ENCODE data around the gene STAG3. TPM values are rescaled to one million over a fixed set of nuclear protein-coding genes. Genes with fewer than 3 reads are reported as not detected.
"Not testable (repeated sequence)": the region's sequence is repeated elsewhere in the genome, so short reads cannot be mapped to it uniquely, and the experiment has no call there.

STAG3 gene
- 1.6 TPM for total RNA-seq
- 10 to 100 TPM in 5 of 8 donors, 1 to 10 TPM in 3; 9.0 to 20.2 (median 13.2) TPM for polyA plus RNA-seq (ENCODE audit: insufficient read depth in 1 of 8, insufficient read length in 8 of 8, low replicate concordance in 1 of 8)
- long read RNA-seq, donor 1, result 0 reads
- long read RNA-seq, donor 2, result 0 reads
- long read RNA-seq, donor 3, result 0 reads
- long read RNA-seq, donor 4, partial matches to known transcripts, result 5 of 5 reads
- long read RNA-seq, donor 4, other reads (novel, unspliced or antisense), result 0 of 5 reads
- long read RNA-seq, donor 5, result 0 reads
- long read RNA-seq, donor 6, result 0 reads
- long read RNA-seq, donor 7, partial matches to known transcripts, result 0 of 2 reads
- long read RNA-seq, donor 7, other reads (novel, unspliced or antisense), result 0 of 2 reads
- long read RNA-seq, donor 8, result 0 reads
- long read RNA-seq, donor 9, result 0 reads
- long read RNA-seq, donor 10, result 0 reads
- long read RNA-seq, donor 11, result 0 reads

- peaks cover 11% of the 10 kb centered on the region for H3K27me3 ChIP-seq (ENCODE audit: control insufficient read depth, insufficient read depth, low read length)
- DNase-seq, result peak; percentile 97
- peaks cover 16% of the 10 kb centered on the region for H3K4me1 ChIP-seq (ENCODE audit: control insufficient read depth, insufficient read depth, low read length)
- peaks cover 4% of the 10 kb centered on the region for H3K36me3 ChIP-seq (ENCODE audit: control insufficient read depth, insufficient read depth, low read length)
- H3K27ac ChIP-seq (ENCODE audit: low read length), result peak within 1 kb of the TSS; percentile 81
- 2% methylated on average over 67 of the region's 78 CpGs for WGBS (ENCODE audit: insufficient coverage)
- H3K4me3 ChIP-seq (ENCODE audit: low read length), result peak within 1 kb of the TSS; percentile 80
- H3K9me3 ChIP-seq (replicated peaks; ENCODE audit: control insufficient read depth, low read depth, low read length), result no peaks in the 10 kb centered on the region
Observed at GRCh38 chr7:100177045-100178001, at the start of gene STAG3, which contains the start of gene GPC2. Gene STAG3 (plus strand): TSS chr7:100177918. CDS start chr7:100180557, 2,639 bp downstream. Gene GPC2 (minus strand): TSS chr7:100177381. CDS start chr7:100177199, 182 bp downstream.

GRCh38 chr7:100128637-100128963, 49.1 kb upstream of the STAG3 start:
- H3K27ac ChIP-seq (ENCODE audit: low read length), result peak overlapping the region; percentile 67
- peaks cover 13% of the 10 kb centered on the region for H3K36me3 ChIP-seq (ENCODE audit: control insufficient read depth, insufficient read depth, low read length)
- peaks cover 2% of the 10 kb centered on the region for H3K27me3 ChIP-seq (ENCODE audit: control insufficient read depth, insufficient read depth, low read length)
- peaks cover 18% of the 10 kb centered on the region for H3K4me1 ChIP-seq (ENCODE audit: control insufficient read depth, insufficient read depth, low read length)
- DNase-seq, result no peak
- no peaks in the 10 kb centered on the region for H3K9me3 ChIP-seq (replicated peaks; ENCODE audit: control insufficient read depth, low read depth, low read length)
- 50% methylated on average over 1 of the region's 1 CpG for WGBS (ENCODE audit: insufficient coverage)
- no peak overlapping the region for H3K4me3 ChIP-seq (ENCODE audit: low read length)

- H3K27ac ChIP-seq (ENCODE audit: low read length); H3K9me3 ChIP-seq (replicated peaks; ENCODE audit: control insufficient read depth, low read depth, low read length); H3K4me3 ChIP-seq (ENCODE audit: low read length); H3K27me3 ChIP-seq (ENCODE audit: control insufficient read depth, insufficient read depth, low read length); H3K36me3 ChIP-seq (ENCODE audit: control insufficient read depth, insufficient read depth, low read length); DNase-seq: not testable (repeated sequence)
- WGBS (ENCODE audit: insufficient coverage), result no CpG with 5 or more reads among the region's 1 CpG
- peaks cover 18% of the 10 kb centered on the region for H3K4me1 ChIP-seq (ENCODE audit: control insufficient read depth, insufficient read depth, low read length)
Observed at GRCh38 chr7:100130220-100130607, 47.5 kb upstream of the STAG3 start.

GRCh38 chr7:100130608-100131453, 46.9 kb upstream of the STAG3 start:
- H3K9me3 ChIP-seq (replicated peaks; ENCODE audit: control insufficient read depth, low read depth, low read length), result no peaks in the 10 kb centered on the region
- no peak overlapping the region for H3K27ac ChIP-seq (ENCODE audit: low read length)
- no peak overlapping the region for H3K4me3 ChIP-seq (ENCODE audit: low read length)
- H3K4me1 ChIP-seq (ENCODE audit: control insufficient read depth, insufficient read depth, low read length), result peaks cover 18% of the 10 kb centered on the region
- no peaks in the 10 kb centered on the region for H3K36me3 ChIP-seq (ENCODE audit: control insufficient read depth, insufficient read depth, low read length)
- DNase-seq, result peak; percentile 76
- peaks cover 2% of the 10 kb centered on the region for H3K27me3 ChIP-seq (ENCODE audit: control insufficient read depth, insufficient read depth, low read length)
- 11% methylated on average over 24 of the region's 24 CpGs for WGBS (ENCODE audit: insufficient coverage)

GRCh38 chr7:100132126-100132525, 45.6 kb upstream of the STAG3 start:
- WGBS (ENCODE audit: insufficient coverage), result 100% methylated on average over 1 of the region's 7 CpGs
- H3K27ac ChIP-seq (ENCODE audit: low read length), result no peak overlapping the region
- H3K4me3 ChIP-seq (ENCODE audit: low read length), result no peak overlapping the region
- no peaks in the 10 kb centered on the region for H3K9me3 ChIP-seq (replicated peaks; ENCODE audit: control insufficient read depth, low read depth, low read length)
- H3K36me3 ChIP-seq (ENCODE audit: control insufficient read depth, insufficient read depth, low read length), result no peaks in the 10 kb centered on the region
- DNase-seq, result no peak
- peaks cover 14% of the 10 kb centered on the region for H3K4me1 ChIP-seq (ENCODE audit: control insufficient read depth, insufficient read depth, low read length)
- H3K27me3 ChIP-seq (ENCODE audit: control insufficient read depth, insufficient read depth, low read length), result peaks cover 2% of the 10 kb centered on the region

GRCh38 chr7:100132697-100133151, 45.0 kb upstream of the STAG3 start:
- Histone ChIP-seq H3K36me3 (ENCODE audit: control insufficient read depth, insufficient read depth, low read length) (no peaks in the 10 kb centered on the region), H3K9me3 (replicated peaks; ENCODE audit: control insufficient read depth, low read depth, low read length) (no peaks in the 10 kb centered on the region), H3K4me1 (ENCODE audit: control insufficient read depth, insufficient read depth, low read length) (peaks cover 14% of the 10 kb centered on the region), H3K27me3 (ENCODE audit: control insufficient read depth, insufficient read depth, low read length) (peaks cover 2% of the 10 kb centered on the region), H3K27ac (ENCODE audit: low read length) (no peak overlapping the region), H3K4me3 (ENCODE audit: low read length) (no peak overlapping the region)
- DNase-seq, result peak; percentile 70
- WGBS (ENCODE audit: insufficient coverage), result 10% methylated on average over 2 of the region's 3 CpGs

GRCh38 chr7:100137851-100138760, 39.6 kb upstream of the STAG3 start:
- H3K4me3 ChIP-seq (ENCODE audit: low read length), result no peak overlapping the region
- H3K36me3 ChIP-seq (ENCODE audit: control insufficient read depth, insufficient read depth, low read length), result no peaks in the 10 kb centered on the region
- DNase-seq, result no peak
- H3K9me3 ChIP-seq (replicated peaks; ENCODE audit: control insufficient read depth, low read depth, low read length), result no peaks in the 10 kb centered on the region
- H3K27me3 ChIP-seq (ENCODE audit: control insufficient read depth, insufficient read depth, low read length), result peaks cover 2% of the 10 kb centered on the region
- no peaks in the 10 kb centered on the region for H3K4me1 ChIP-seq (ENCODE audit: control insufficient read depth, insufficient read depth, low read length)
- WGBS (ENCODE audit: insufficient coverage), result 79% methylated on average over 3 of the region's 13 CpGs
- no peak overlapping the region for H3K27ac ChIP-seq (ENCODE audit: low read length)

GRCh38 chr7:100141555-100141949, 36.2 kb upstream of the STAG3 start:
- no CpG with 5 or more reads among the region's 3 CpGs for WGBS (ENCODE audit: insufficient coverage)
- Histone ChIP-seq H3K36me3 (ENCODE audit: control insufficient read depth, insufficient read depth, low read length) (no peaks in the 10 kb centered on the region), H3K9me3 (replicated peaks; ENCODE audit: control insufficient read depth, low read depth, low read length) (no peaks in the 10 kb centered on the region), H3K27ac (ENCODE audit: low read length) (no peak overlapping the region), H3K4me1 (ENCODE audit: control insufficient read depth, insufficient read depth, low read length) (no peaks in the 10 kb centered on the region), H3K27me3 (ENCODE audit: control insufficient read depth, insufficient read depth, low read length) (peaks cover 2% of the 10 kb centered on the region), H3K4me3 (ENCODE audit: low read length) (no peak overlapping the region)
- no peak for DNase-seq

- Histone ChIP-seq H3K27ac (ENCODE audit: low read length) (no peak overlapping the region), H3K4me1 (ENCODE audit: control insufficient read depth, insufficient read depth, low read length) (no peaks in the 10 kb centered on the region), H3K9me3 (replicated peaks; ENCODE audit: control insufficient read depth, low read depth, low read length) (no peaks in the 10 kb centered on the region), H3K36me3 (ENCODE audit: control insufficient read depth, insufficient read depth, low read length) (no peaks in the 10 kb centered on the region), H3K4me3 (ENCODE audit: low read length) (no peak overlapping the region), H3K27me3 (ENCODE audit: control insufficient read depth, insufficient read depth, low read length) (peaks cover 2% of the 10 kb centered on the region)
- DNase-seq, result no peak
- WGBS (ENCODE audit: insufficient coverage), result 90% methylated on average over 3 of the region's 3 CpGs
Observed at GRCh38 chr7:100142461-100142860, 35.3 kb upstream of the STAG3 start.
